Lower leg skin (tissue), 3 donors: Measurements from ENCODE around the gene EDC3.

Source experiments
- POLR2A ChIP-seq, 2 donors: fragments of 450-650 bp; IDR thresholded peaks; one replicate each; pipeline ENCODE4 v1.6.1; 2016 to 2017; ENCODE audit warnings: antibody characterized with exemption in 2 of 2, mild to moderate bottlenecking in 1 of 2, moderate library complexity in 1 of 2
- TF ChIP-seq, protein P1 (sequence below), 3 donors: fragments of 450-650 bp; IDR thresholded peaks; one replicate each; pipeline ENCODE4 v1.5.1; 2016; ENCODE audit warnings: antibody characterized with exemption in 3 of 3, mild to moderate bottlenecking in 3 of 3, moderate library complexity in 2 of 3

DNA sequence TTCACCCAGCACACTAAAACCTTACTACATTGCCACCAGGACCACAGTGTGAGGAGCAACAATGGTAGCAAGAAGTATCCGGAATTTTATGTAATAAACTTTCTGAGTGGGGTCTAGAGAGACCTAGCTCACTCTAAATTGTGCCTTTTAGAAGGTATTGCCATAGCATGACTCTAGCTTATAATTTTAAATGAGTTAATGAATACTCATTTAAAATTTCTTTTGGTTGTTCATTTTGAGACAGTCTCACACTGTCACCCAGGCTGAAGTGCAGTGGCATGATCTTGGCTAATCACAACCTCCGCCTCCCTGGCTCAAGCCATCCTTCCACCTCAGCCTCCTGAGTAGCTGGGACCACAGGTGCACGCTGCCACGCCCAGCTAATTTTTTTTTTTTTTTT, 26.2 kb downstream of the EDC3 start:
- no peak for TF ChIP-seq POLR2A (IDR thresholded peaks at IDR 0.05)
- TF ChIP-seq, protein P1, sequence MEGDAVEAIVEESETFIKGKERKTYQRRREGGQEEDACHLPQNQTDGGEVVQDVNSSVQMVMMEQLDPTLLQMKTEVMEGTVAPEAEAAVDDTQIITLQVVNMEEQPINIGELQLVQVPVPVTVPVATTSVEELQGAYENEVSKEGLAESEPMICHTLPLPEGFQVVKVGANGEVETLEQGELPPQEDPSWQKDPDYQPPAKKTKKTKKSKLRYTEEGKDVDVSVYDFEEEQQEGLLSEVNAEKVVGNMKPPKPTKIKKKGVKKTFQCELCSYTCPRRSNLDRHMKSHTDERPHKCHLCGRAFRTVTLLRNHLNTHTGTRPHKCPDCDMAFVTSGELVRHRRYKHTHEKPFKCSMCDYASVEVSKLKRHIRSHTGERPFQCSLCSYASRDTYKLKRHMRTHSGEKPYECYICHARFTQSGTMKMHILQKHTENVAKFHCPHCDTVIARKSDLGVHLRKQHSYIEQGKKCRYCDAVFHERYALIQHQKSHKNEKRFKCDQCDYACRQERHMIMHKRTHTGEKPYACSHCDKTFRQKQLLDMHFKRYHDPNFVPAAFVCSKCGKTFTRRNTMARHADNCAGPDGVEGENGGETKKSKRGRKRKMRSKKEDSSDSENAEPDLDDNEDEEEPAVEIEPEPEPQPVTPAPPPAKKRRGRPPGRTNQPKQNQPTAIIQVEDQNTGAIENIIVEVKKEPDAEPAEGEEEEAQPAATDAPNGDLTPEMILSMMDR (IDR thresholded peaks at IDR 0.05), result no peak
